ENCODE measurements around the gene TMEM143.
"Not testable (repeated sequence)": the region's sequence is repeated elsewhere in the genome, so short reads cannot be mapped to it uniquely, and the experiment has no call there.

Gene TMEM143

DNA sequence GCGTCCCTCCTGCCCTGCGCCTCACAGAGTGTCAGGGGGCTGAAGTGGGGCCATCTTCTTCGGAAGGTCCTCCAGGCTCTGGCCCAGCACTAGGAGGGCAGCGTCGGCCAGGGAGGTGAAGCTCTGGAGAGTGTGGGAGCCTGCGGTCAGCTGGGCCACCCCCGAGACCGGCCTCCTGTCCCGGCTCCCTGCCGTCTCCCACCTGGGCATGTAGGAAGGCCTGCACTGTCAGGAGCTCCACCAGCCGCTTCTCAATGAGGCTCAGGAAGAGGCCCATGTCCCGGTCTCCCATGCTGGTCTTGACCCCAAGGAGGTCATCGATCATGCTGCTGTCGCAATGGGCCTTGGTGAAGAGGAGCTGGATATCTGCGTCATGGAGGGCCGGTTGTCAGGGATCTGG, 65.8 kb downstream of the TMEM143 start:
- no peak for TF ChIP-seq CTCF (IDR thresholded peaks at IDR 0.05; ENCODE audit: low read depth, low read length, missing control alignments)
- H3K4me3 ChIP-seq (replicated peaks; ENCODE audit: low read depth, low read length), result no peak overlapping the region

DNA sequence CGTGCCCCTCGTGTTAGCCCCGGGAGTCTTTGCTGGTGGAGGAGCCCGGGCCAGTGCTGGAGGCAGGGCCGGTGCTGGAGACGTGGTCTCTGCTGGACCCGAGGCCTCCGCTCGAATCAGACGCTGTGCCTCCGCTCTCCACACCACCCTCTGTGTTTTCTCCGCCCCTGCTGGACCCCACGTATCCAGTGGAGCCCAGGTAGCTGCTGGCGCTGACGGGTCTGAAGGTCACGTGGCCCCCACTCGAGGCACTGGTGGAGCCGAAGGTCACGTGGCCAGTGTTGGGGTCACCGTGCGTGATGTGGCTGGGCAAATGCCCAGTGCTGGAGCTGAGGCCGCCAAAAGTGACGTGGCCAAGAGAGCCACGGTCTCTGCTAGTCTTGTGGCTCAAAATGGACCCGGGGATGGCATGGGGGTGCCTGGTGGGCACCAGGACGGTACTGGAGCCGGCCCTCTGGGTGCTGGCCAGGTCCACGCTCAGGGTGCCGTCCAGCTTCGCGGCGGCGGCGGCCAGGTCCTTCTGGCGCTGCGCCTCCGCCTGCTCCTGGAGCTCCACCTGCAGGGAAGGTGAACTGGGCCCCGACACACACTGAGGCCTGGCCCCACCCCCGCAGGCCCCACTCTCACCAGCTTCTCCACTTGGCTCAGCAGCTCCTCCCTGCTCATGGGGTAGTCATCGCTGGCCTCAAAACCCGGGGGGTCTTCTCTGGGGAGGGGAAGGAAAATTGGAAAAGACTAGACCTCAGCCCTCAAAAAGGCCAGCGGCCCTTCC, 66.6 kb downstream of the TMEM143 start:
- no peak for DNase-seq (ENCODE audit: extremely low read depth, low read depth)
- no peak overlapping the region for H3K4me3 ChIP-seq (replicated peaks; ENCODE audit: low read depth, low read length)
- no peak for TF ChIP-seq CTCF (IDR thresholded peaks at IDR 0.05; ENCODE audit: low read depth, low read length, missing control alignments)

More for the DNA sequence above, 65.8 kb downstream of the TMEM143 start:
- no peak for DNase-seq (ENCODE audit: extremely low read depth, low read depth)

DNA sequence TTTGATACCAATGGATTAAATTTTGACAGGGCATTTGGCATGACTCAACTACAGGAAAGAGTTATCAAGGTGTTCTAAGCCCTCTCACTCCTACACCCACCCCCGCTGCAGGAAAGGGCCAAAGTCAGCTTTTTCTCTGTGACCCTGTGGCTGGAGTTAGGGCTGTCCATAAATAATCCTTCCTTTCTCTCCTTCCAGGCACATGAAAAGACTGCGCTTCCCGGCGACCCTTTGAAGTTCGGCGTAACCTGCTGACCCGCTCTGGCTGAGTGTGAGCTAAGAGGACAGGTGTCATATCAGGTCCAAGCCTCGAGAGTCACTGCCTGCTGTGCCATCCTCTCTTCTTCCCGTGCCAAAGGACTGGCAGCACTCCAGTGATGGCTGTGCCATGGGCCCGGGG, 68.3 kb downstream of the TMEM143 start:
- H3K4me3 ChIP-seq (replicated peaks; ENCODE audit: low read depth, low read length), result no peak overlapping the region
- DNase-seq (ENCODE audit: extremely low read depth, low read depth), result no peak
- no peak for TF ChIP-seq CTCF (IDR thresholded peaks at IDR 0.05; ENCODE audit: low read depth, low read length, missing control alignments)

GRCh38 chr19:48292798-48293197, 70.9 kb downstream of the TMEM143 start:
- no peak for TF ChIP-seq CTCF (IDR thresholded peaks at IDR 0.05; ENCODE audit: low read depth, low read length, missing control alignments)
- no peak overlapping the region for H3K4me3 ChIP-seq (replicated peaks; ENCODE audit: low read depth, low read length)
- DNase-seq (ENCODE audit: extremely low read depth, low read depth), result no peak

DNA sequence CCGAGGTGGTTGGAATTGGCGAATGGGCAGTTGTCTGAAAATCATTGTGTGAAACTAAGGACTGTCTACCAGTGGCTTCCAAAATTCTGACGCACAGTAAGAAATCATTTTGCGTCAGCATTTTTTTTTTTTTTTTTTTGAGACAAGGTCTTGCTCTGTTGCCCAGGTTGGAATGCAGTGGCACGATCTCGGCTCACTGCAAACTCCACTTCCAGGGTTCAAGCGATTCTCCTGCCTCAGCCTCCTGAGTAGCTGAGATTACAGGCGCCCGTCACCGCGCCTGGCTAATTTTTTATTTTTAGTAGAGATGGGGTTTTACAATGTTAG, 72.3 kb downstream of the TMEM143 start:
- not testable (repeated sequence) for DNase-seq (ENCODE audit: extremely low read depth, low read depth); H3K4me3 ChIP-seq (replicated peaks; ENCODE audit: low read depth, low read length)

DNA sequence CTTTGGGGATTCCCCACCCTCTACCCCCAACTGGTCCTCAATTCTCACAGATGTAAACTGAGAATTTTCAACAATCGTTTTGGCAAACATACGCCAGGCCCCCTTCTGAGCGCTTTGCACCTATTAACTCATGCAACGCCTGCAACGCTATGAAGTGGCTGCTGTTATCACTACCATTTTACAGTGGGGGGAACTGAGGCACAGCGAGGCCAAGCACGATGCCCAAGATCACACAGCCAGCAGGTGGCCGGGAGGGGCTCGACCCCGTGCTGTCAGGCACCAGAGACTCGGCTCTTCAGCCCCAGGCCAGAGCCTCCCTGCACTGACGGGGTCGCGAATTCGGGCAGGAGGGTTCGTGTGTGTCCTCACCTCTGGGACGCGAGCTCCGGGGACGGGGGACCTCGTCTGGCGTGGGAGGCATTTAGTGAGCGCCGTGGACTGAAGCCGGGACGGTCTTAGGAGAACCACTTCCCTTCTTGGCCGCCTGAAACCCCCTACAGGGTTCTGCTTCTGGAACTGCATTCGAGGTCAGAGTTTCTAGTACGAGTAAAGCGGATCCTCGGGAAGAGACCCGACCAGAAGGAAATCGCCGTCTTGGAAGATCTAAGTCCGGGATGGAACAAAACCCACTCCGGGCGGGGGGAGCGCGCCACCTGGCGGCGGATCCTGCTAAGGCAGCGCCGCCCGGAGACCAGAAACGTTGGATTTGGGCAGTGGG, 72.8 kb downstream of the TMEM143 start:
- TF ChIP-seq CTCF (IDR thresholded peaks at IDR 0.05; ENCODE audit: low read depth, low read length, missing control alignments), result peak; percentile 98
- DNase-seq (ENCODE audit: extremely low read depth, low read depth), result no peak
- peak overlapping the region; percentile 48 for H3K4me3 ChIP-seq (replicated peaks; ENCODE audit: low read depth, low read length)

DNA sequence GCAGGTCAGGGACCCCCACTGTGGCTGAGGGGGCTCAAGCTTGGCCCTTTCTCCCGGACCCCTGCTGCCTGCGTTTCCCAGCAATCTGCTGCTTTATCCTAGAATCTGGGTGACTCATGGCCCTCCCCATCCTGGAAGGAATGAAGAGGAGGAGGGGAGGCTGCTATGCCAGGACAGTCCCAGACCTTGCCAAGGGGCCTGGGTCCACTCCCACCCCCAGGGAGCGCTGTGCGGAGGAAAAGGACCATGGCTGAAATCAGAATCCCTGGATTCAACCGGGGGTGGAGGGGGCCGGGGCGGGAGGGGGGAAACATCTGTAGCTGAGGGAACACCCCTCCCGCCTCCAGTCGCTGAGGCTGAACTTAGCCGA, 73.4 kb downstream of the TMEM143 start:
- TF ChIP-seq CTCF (IDR thresholded peaks at IDR 0.05; ENCODE audit: low read depth, low read length, missing control alignments), result peak; percentile 42
- peak overlapping the region; percentile 48 for H3K4me3 ChIP-seq (replicated peaks; ENCODE audit: low read depth, low read length)
- no peak for DNase-seq (ENCODE audit: extremely low read depth, low read depth)

Measured in HFF-Myc (cell line).